ENCODE data around the gene NELL2.
"Not testable (repeated sequence)": the region's sequence is repeated elsewhere in the genome, so short reads cannot be mapped to it uniquely, and the experiment has no call there.

Gene NELL2

DNA sequence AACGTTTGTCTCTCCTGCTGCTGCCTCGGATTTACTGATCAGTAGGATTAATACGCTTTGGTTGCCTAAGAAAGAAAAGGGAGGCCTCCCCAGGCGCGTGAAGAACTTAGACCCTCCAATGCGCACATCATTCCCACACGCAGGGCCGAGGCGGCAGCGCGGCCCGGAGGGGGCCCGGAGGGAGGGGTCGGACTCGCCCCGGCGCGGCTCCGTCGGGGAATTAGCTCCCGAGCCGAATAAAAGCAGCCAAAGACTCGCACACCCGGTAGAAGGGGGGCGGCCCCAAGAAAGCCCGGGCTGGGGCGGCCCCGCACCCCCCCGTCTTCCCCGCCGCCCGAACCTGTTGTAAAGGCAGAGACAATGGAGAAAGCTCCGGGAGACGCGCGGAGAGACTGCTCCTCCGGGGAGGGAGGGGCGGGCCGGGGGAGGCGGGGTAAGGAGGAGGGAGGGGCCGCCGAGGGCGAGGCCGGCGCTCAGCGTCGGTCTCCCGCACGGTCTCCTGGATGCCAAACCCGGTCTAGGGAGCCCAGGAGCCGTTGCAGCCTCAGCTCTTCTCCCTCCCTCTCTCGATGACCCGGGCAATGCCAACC is at the start of gene NELL2:
NELL2 (minus strand) TSS at position 362 of the 590 bp plus-strand sequence. CDS start 446 bp downstream, outside the sequence.
- DNase-seq = peak; percentile 19

DNA sequence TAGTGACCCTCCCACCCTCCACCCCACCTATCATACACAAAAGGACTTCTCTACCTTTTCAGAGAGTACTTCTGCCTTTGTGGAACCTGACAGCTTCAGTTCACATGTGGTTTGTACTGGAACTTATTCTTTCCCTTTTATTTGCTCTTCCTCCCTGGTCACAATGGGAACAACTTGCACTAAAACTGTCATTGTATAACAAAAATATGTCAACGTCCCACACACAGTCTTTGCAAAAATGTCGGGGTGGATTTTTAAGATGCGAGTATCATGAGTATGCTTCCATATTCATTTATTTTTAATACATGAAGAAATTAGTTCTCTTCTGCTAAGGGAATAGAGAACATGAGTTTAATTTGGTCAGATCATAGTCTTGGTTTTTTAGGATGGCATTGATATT is 45.6 kb upstream of the NELL2 start:
- no peak for DNase-seq

DNA sequence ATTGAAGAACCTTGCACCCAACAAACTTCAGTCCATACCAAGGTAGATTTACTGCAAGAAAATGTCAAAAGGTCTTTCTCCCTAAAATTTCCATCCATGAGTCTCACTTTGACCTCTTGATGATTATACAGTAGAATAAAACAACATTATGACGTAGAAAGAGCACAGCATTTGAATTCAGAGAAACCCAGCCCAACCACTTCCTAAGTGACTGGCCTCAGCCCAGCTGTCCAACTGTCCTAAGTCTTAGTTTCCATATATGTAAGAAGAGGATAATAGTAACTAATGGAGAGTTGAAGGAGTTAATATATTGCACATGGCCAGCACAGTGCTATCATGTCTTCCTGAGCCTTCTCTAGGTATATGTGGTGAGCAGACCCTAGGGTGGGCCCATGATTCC is 41.0 kb upstream of the NELL2 start:
- no peak for DNase-seq

DNA sequence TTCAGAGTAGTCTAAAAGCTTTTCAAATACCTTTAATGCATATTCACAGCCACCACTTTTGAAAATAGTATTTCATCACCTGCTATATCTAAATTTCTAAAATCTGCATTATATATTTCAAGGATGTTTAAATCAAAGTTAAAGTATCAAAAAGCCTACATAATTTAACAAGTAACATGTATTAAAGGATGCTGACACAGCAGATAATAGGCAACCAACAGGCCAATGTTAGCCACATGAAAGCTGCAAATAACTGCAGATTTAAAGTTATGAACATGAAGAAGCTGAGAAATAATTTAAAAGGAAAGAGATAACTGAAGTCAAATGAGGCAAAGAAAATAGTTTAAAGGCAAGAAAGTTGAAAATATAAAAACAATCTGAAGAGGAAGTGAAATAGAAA is 39.8 kb upstream of the NELL2 start:
- no peak for DNase-seq

DNA sequence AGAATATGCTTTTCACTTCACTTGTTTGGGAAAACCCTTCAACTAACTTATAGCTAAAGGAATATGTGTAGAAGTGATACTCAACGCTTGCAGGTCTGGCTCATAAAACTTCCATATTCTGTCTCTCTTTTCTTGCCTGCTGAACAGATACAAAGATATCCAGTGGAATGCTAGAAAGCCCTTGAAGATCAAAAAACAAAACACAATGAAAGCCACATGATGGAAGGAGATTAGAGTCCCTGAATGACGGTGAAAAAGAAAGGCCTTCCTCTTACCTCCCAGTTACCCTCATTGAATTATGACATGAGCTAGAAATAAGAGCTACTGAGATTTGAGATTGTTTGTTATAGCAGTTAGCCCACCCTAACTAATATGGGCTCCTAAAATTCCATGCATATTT is 28.2 kb upstream of the NELL2 start:
- no peak for DNase-seq

DNA sequence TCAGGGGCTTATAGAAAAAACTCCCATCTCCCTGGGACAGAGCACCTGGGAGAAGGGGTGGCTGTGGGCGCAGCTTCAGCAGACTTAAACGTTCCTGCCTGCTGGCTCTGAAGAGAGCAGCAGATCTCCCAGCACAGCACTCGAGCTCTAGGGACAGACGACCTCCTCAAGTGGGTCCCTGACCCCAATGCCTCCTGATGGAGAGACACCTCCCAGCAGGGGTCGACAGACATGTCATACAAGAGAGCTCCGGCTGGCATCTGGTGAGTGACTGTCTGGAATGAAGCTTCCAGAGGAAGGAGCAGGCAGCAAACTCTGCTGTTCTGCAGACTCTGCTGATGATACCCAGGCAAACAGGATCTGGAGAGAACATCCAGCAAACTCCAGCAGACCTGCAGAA is 22.0 kb upstream of the NELL2 start:
- DNase-seq = not testable (repeated sequence)

DNA sequence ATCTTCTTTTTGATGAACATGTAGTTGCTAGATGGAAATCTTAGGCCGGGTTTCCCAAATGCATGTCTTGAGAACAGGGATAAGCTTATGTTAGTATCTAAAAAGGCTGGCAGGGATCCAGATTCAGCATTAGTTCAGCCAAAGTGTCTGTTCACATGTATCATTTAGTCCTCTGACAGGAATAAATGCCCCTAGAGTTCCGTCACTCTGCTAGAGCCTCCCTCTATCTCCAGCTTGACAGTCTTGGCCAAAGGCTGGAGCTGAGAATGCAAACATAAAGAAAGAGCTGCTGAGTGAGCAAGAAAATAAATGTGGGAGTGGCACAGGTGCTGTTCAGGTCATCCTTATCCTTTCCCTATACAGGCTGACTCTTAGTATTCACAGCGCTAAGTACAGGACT is 13.8 kb upstream of the NELL2 start:
- DNase-seq = no peak

DNA sequence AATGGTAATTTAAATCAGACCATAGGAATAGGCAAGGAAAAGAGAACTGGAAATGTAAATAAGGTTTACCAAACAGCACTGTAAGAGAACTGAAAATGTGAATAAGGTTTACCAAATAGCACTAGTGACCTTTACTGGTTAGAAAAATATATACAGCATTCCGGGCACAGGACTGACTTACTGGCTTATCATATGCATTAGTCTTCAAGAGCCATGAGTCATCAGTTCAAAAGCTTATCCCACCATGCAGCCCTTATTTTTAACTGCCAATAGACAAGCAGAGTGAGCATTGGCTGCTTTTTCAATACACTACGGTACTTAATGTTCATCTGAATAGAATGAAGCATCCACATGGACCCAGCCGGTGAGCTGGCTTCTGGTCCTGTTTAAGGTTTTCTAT is 13.0 kb upstream of the NELL2 start:
- no peak for DNase-seq

DNA sequence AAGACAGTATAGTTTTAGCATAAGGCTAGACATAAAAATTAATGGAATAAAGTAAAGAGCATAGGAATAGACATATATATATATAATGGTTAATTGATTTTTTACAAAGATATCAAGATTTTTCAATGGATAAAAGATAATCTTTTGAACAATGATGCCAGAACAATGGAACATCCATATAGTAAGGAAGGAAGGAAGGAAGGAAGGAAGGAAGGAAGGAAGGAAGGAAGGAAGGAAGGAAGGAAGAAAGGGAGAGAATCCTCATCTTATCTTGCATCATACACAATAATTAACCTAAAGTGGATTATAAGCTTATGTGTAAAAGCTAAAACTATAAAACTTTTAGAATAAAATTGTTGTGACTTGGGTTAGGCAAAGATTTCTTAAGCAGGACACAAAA is 9.8 kb upstream of the NELL2 start:
- no peak for DNase-seq

DNA sequence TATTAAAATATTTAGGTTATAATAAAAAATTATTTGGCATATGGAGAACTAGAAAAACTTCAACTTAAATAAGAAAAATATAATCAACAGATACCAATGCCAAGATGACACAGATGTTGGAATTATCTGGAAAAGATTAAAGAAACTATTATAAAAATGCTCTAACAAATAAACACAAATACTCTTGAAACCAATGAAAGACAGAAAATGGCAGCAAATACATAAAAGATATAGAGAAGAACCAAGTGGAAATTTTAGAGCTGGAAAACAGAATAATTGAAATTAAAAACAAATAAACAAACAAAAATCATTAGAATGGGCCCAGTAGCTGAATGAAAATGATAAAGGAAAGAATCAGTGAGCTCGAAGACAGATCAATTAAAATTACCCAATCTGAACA is 5.1 kb upstream of the NELL2 start:
- no peak for DNase-seq

DNA sequence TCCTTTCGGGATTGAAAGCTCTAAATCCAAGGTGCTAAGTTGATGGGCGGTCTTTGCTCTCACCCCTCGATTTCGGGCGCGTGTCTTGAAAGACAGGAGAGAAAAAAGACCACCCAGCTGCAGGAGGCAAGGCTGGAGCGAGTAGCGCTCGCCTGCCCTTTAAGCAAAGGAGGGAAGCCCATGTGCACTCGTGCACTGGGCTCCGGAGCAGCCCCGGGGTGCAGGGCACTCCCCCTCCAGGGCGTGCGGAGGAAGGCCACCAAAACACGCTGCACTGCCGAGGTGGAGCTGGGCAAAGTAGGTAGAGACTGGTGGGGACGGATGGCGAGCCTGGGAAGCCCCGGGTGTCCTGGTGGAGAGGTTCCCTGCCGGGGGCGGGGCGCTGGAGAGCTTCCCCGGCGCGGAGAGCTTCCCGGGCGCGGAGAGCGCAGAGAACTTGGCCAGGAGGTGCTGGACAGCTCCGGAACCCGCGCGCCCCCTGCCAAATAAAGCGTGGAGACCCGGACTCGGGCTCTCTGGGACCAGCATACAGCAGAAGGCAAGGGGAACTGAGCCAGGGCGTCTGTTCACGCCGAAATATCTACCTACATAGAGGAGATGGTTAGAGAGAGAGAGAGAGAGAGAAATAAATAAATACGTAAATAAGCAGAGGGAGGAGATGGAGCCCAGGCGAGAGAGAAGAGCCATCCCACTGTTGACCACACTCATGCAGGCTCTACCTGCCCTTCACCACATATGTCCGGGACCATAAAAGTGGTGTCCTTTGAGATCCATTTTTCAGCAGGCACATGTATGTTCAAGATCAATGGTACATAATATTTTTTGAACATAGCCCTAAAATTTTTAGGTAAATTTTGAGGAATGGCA is 662 bp upstream of the NELL2 start:
- peak; percentile 61 for DNase-seq

DNA sequence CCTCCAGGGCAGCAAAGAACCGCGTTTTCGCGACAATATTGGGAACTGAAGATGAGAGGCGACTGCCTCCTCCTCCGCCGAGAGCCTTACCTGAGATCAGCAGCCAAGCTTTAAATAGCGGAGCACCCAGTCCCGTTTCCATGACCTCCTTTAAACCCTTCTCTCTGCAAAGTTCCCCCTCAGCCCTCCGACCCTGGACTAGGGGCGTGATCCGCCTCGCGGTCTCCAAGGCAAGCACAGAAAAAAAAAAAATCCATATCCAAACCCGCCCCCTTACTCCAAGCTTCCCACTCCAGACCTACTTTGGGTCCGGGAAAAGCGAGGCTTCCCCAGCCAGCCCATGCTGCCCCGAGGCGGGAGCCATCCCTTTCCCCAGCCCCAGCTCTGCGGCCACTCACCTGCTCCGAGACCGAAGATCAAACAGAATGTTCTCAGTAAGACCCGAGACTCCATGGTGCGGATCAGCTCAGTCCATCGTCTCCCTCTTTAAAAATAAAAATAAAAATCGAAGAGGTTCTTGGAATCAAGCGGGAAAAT is 630 bp downstream of the NELL2 start:
- peak; percentile 12 for DNase-seq

DNA sequence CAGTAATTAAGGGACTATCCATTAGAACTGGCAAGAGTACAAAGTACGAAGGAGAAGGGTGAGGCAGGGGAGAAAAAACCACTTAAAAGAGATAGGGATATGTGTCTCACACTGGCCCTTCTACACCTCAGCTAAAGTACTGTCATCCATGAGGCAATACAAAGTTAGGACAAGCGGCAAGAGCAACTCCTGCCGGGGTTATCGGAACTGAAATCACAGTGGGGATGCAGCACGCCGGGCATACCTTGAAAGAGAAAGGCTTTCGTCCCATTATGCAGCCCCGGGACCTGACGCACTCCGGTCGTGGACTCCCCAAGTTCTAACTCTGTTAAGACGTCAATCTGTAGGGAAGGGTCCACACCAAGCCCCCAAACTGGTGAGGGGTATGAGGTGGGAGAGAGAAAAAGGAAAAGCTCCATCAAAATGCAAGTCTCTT is 1.1 kb downstream of the NELL2 start:
- DNase-seq = no peak

DNA sequence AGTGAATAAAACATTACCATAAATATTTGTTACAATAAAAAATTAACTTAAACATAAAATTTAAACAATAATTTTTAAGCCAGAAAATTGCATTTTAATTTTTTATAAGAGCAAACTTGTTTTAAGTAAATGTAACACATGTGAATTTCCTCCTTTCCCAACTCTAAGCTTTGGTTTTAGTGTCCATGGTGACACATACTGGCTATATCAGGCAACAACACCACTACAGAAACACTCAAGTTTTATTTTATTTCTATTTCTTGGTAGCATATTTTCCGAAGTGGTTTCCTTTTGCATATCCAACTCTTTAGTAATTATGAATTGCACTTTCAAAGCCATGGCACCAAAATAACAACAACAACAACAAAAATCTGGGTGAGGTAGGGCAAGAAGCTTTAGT is 2.2 kb downstream of the NELL2 start:
- DNase-seq = peak; percentile 4

DNA sequence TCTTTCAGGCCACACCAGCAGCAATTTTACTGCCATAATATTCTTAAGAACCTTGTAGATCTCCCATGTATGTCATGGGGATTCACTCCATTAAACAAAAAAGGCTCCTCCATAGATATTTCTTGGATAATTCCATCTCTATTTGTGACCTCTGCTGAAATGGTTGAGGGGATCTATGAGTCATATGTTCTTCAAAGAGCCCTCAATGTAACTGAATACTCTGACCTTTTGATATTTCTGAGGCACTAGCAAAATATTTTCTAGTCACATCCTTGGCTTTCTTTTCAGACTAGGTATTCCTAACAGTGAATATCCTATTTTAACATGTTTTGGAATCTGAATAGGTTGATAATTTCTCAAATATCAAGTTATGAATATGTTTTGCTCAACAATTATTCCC is 6.6 kb downstream of the NELL2 start:
- DNase-seq = no peak

DNA sequence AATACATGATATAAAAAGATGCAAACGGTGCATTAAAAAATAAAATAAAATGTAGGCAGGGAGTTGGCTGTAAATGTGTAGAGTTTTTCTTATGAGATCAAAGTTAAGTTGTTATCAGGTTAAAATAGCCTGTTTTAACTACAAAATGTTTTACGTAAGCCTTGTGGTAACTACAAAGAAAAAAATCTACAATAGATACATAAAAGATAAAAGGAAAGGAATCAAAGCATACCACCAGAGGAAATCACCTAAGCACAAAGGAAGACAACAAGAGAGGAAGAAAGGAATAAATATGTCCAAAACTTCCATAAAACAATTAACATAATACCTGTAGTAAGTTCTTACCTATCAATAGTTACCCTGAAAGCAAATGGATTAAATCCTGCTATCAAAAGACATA is 12.2 kb downstream of the NELL2 start:
- DNase-seq = no peak

DNA sequence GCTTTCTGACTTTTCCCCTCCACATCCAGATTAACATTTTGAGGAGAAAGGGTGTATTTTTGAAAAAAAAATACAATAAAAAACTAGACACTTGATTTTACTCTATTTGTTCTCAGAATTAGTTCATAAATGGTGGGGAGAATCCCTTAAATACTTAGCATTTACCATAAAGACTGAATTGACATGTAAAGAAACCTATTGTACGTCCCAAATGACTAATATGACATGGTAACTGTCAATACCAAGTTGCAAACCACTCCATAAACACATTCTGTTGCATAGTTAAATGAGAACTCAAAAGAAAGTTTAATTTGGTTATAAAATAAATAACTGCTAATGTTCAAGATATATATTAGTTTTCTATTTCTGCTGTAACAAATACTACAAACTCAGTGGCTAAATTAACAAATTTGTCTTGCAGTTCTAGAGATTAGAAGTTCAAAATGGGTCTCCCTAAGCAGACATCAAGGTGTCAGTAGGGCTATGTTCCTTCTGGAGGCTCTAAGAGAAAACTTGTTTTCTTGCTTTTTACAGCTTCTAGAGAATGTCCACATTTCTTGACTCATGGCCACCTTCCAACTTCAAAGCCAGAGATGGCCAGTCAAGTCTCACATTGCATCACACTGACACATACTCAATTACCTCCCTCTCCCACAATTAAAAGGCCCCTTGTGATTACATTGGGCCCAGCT is 16.0 kb downstream of the NELL2 start:
- DNase-seq = no peak

DNA sequence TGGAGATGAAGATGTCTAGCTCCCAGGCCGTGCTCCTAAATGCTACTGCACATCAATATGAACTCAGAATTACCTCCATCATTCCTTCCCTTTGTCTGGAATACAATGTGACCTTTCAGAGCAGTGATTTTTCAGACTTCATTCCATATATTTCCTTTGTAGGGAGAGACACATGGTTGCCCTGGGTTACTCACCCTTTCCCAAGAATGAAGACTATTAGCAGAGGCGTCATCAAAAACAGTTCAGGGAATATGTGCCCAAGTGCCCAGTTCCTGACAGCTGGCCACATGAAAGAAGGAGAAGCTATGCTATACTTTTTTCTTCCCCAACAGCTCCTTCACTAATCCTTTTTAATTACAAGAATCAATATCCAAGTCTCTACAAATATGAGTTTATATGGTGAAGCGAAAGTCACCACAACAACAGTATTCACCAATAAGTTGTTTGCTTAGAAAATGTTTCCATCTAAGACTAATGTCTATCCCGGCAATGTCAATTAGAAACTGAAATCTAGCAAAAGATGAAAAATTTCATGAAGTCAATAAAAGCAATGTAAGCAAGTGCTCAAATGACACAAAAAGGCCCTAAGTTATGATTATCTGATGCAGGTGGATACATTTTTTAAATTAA is 17.8 kb downstream of the NELL2 start:
- DNase-seq = no peak

DNA sequence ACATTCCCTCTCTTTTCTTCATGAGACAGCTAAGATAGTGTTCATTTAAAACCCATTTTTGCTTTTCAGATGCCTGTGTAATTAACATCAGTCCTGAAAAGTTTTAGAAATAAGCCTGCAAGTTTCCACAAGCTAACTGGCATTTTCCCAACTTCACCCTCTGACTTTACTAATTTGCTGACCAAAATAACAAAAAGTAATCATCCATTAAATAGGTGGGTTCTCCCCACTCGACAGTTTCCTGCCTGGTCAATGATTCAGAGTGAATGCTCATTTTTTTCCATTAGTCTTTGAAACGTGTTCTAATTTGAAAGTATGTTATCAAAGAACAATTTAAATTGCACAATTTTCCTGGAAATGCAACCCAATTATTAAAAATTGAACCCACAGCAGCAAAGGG is 23.6 kb downstream of the NELL2 start:
- DNase-seq = no peak

DNA sequence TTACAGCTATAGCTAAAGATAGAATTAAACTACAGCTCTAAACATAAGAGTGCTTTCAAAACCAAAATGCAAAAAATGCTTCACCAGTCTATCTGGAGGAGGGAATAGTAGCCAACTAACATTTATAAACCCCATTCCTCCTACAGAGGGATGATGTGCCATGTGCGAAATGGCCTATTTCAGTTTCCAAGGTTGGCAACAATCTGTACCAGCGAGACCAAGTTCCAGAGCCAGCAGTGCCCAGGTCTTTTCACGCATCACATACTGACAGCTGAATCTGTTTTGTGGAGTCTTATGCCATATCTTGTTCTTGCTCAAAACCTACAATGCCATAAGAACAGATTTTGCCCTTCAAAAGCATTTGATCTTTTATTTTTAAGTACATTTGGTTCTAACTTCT is 24.5 kb downstream of the NELL2 start:
- DNase-seq = no peak

DNA sequence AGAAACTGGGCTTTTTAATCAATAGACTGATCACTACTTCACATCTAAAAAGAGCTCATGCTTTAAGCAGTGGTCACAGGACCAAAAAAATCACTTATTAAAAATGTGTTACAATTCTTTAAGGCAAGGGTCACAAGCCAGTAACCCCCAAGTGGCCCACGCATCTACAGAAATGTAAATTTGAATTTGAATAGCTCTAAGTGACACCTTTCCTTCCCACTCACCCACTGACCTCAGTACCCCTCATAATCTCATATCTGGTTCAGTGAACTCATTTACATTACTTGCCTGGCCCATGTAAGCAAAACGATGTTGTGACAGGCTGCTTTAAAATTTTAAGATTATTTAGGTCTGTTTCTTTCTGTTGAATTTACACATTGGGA is 27.4 kb downstream of the NELL2 start:
- no peak for DNase-seq

DNA sequence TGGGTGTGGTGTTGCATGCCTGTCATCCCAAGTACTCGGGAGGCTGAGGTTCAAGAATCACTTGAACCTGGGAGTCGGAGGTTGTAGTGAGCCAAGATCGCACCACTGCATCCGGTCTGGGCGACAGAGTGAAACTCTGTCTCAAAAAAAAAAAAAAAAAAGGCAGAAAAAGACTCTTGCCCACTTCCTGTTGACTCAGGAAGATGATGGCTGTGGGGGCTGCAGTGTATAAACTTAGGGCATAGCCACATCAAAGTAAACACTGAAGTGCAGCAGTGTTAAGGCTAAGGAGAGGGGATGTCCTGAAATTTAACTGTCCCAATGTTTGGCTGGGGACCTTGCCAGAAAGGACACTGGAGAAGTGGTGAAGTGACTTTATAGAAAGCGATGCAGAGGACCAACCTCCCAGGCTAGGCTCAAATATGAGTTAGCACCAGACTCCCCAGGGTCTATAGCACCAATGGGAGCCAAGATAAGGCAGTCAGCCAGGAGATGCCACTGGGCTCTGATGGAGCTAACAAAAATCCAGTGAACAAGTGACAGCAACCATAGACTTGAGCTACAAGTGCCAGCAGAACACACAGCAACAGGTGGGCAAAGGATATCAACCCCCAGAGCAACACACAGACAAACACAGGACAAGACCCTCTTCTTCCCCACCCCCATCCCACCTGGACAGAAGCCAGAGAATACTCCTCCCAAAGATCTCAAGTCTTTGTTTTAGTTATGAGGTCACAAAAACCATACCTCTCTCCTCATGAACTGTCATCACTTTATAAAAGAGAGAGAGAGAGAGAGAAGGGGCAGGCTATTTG is 28.0 kb downstream of the NELL2 start:
- DNase-seq = no peak
